ENCODE measurements around the gene MRTFB. TPM values are rescaled to one million over a fixed set of nuclear protein-coding genes. Genes with fewer than 3 reads are reported as not detected.

The MRTFB gene
- total RNA-seq, 1 donor from 2014 or later, result 89.4 TPM

GRCh38 chr16:14303639-14304394, 232.7 kb downstream of the MRTFB start:
- H3K4me1 ChIP-seq, result peaks cover 10 to 28% of the 10 kb centered on the region in 2 donors
- intact Hi-C loops (cut with DNase I), result loop anchor here (2.0 to 5.0 kb wide), 5 partner anchors 59 to 1192 kb away; partner anchors contain the start of genes BFAR, ERCC4 and PARN

GRCh38 chr16:14304891-14305460, 233.9 kb downstream of the MRTFB start:
- Histone ChIP-seq H3K27me3 (no peaks in the 10 kb centered on the region), H3K9me3 (no peaks in the 10 kb centered on the region), H3K4me1 (peaks cover 10 to 39% of the 10 kb centered on the region in 2 donors), H3K27ac (no peak overlapping the region), H3K36me3 (no peaks in the 10 kb centered on the region), H3K4me3 (peak overlapping the region in 1 of 2 donors; percentile 10)
- no peak for TF ChIP-seq CTCF (IDR thresholded peaks at IDR 0.05)
- no peak for DNase-seq (ENCODE audit: low spot score in 2 of 2)
- intact Hi-C loops (cut with DNase I), result loop anchor here (2.0 to 5.0 kb wide), 6 partner anchors 58 to 1193 kb away; partner anchors contain the start of genes BFAR, ERCC4 and PARN

More at GRCh38 chr16:14303639-14304394, 232.7 kb downstream of the MRTFB start:
- Histone ChIP-seq H3K36me3 (no peaks in the 10 kb centered on the region), H3K4me3 (peak overlapping the region; percentile 97 to 98), H3K27me3 (no peaks in the 10 kb centered on the region), H3K27ac (peak overlapping the region; percentile 72 to 86), H3K9me3 (no peaks in the 10 kb centered on the region)
- no peak for DNase-seq (ENCODE audit: low spot score in 2 of 2)
- no peak for TF ChIP-seq CTCF (IDR thresholded peaks at IDR 0.05)

GRCh38 chr16:14306485-14307058, 235.5 kb downstream of the MRTFB start:
- Histone ChIP-seq H3K4me1 (peaks cover 10 to 44% of the 10 kb centered on the region in 2 donors), H3K27ac (peak overlapping the region; percentile 71 to 81)

GRCh38 chr16:14307059-14307526, 236.0 kb downstream of the MRTFB start:
- no peak for DNase-seq (ENCODE audit: low spot score in 2 of 2)
- Histone ChIP-seq H3K27me3 (no peaks in the 10 kb centered on the region), H3K4me3 (peak overlapping the region in 1 of 2 donors; percentile 48), H3K36me3 (no peaks in the 10 kb centered on the region), H3K27ac (peak overlapping the region; percentile 71 to 81), H3K9me3 (no peaks in the 10 kb centered on the region), H3K4me1 (peaks cover 10 to 44% of the 10 kb centered on the region in 2 donors)
- intact Hi-C loops (cut with DNase I), result loop anchor here (2.0 to 5.0 kb wide), 2 partner anchors 18 to 180 kb away; no protein-coding TSS in a partner anchor
- no peak for TF ChIP-seq CTCF (IDR thresholded peaks at IDR 0.05)

More at GRCh38 chr16:14306485-14307058, 235.5 kb downstream of the MRTFB start:
- TF ChIP-seq CTCF (IDR thresholded peaks at IDR 0.05), result no peak
- H3K4me3 ChIP-seq, result peak overlapping the region in 1 of 2 donors; percentile 48
- H3K36me3 ChIP-seq, result no peaks in the 10 kb centered on the region
- no peaks in the 10 kb centered on the region for H3K9me3 ChIP-seq
- no peaks in the 10 kb centered on the region for H3K27me3 ChIP-seq
- no peak for DNase-seq (ENCODE audit: low spot score in 2 of 2)
- intact Hi-C loops (cut with DNase I), result loop anchor here (2.0 to 5.0 kb wide), 2 partner anchors 18 to 181 kb away; no protein-coding TSS in a partner anchor

GRCh38 chr16:14307527-14308367, 236.6 kb downstream of the MRTFB start:
- H3K4me3 ChIP-seq, result peak overlapping the region in 1 of 2 donors; percentile 48
- H3K9me3 ChIP-seq, result no peaks in the 10 kb centered on the region
- H3K27me3 ChIP-seq, result no peaks in the 10 kb centered on the region
- H3K36me3 ChIP-seq, result no peaks in the 10 kb centered on the region
- peak overlapping the region; percentile 71 to 81 for H3K27ac ChIP-seq
- intact Hi-C loops (cut with DNase I), result loop anchor here (2.0 to 5.0 kb wide), 2 partner anchors 17 to 180 kb away; no protein-coding TSS in a partner anchor
- peak in 1 of 2 donors; percentile 76 for DNase-seq (ENCODE audit: low spot score in 2 of 2)
- TF ChIP-seq CTCF (IDR thresholded peaks at IDR 0.05), result no peak
- H3K4me1 ChIP-seq, result peaks cover 10 to 44% of the 10 kb centered on the region in 2 donors

Measured in ascending aorta (tissue), 2 donors.